Hepatocyte (in vitro differentiated cells): ENCODE measurements around the gene ALB. TPM values are rescaled to one million over a fixed set of nuclear protein-coding genes. Genes with fewer than 3 reads are reported as not detected.

Experiments used
- DNase-seq: peaks from one replicate; pipeline ENCODE4 v3.0.0-alpha.2; 2016; ENCODE audit warnings: low spot score
- H2AFZ ChIP-seq: fragments of 200-600 bp; sonication (generic); 2 replicates; pipeline ENCODE4 v1.6.0; 2016; ENCODE audit warnings: antibody characterized with exemption, mild to moderate bottlenecking
- H3K27ac ChIP-seq: fragments of 200-600 bp; sonication (generic); 2 replicates; pipeline ENCODE4 v1.5.1; 2016; ENCODE audit warnings: mild to moderate bottlenecking
- H3K27me3 ChIP-seq: fragments of 200-600 bp; sonication (generic); 2 replicates; pipeline ENCODE4 v1.6.1; 2016
- H3K36me3 ChIP-seq: fragments of 200-600 bp; sonication (generic); replicated peaks from 2 replicates; pipeline ENCODE4 v1.5.1; 2016; ENCODE audit warnings: low read depth; ENCODE audit not compliant: insufficient read depth
- H3K4me1 ChIP-seq: fragments of 200-600 bp; sonication (generic); 2 replicates; pipeline ENCODE4 v1.5.1; 2016; ENCODE audit warnings: mild to moderate bottlenecking, moderate library complexity; ENCODE audit not compliant: insufficient read depth
- H3K4me2 ChIP-seq: fragments of 200-600 bp; sonication (generic); 2 replicates; pipeline ENCODE4 v1.6.0; 2016
- H3K4me3 ChIP-seq: fragments of 200-600 bp; sonication (generic); 2 replicates; pipeline ENCODE4 v1.5.1; 2016; ENCODE audit warnings: mild to moderate bottlenecking
- H3K79me2 ChIP-seq: fragments of 200-600 bp; sonication (generic); 2 replicates; pipeline ENCODE4 v1.6.0; 2017; ENCODE audit warnings: mild to moderate bottlenecking
- H3K9me2 ChIP-seq: fragments of 200-600 bp; sonication (generic); replicated peaks from 2 replicates; pipeline ENCODE4 v1.6.0; 2017; ENCODE audit warnings: mild to moderate bottlenecking; ENCODE audit not compliant: insufficient read depth
- H3K9me3 ChIP-seq: fragments of 200-600 bp; sonication (generic); 2 replicates; pipeline ENCODE4 v1.5.1; 2016; ENCODE audit warnings: low read depth, mild to moderate bottlenecking
- H4K20me1 ChIP-seq: fragments of 200-600 bp; sonication (generic); 2 replicates; pipeline ENCODE4 v1.6.0; 2016; ENCODE audit warnings: mild to moderate bottlenecking; ENCODE audit not compliant: insufficient read depth, poor library complexity, severe bottlenecking
- CTCF ChIP-seq: fragments of 200-600 bp; sonication (generic); IDR thresholded peaks from 2 replicates; pipeline ENCODE4 v1.5.1; 2016; ENCODE audit warnings: antibody characterized with exemption, mild to moderate bottlenecking; ENCODE audit not compliant: poor library complexity
- EZH2 ChIP-seq: fragments of 200-600 bp; sonication (generic); IDR thresholded peaks from 2 replicates; pipeline ENCODE4 v1.6.1; 2016; ENCODE audit warnings: antibody characterized with exemption, mild to moderate bottlenecking, borderline replicate concordance
- EZH2phosphoT487 ChIP-seq: fragments of 200-600 bp; sonication (generic); IDR thresholded peaks from one replicate; pipeline ENCODE4 v1.6.1; 2018; ENCODE audit warnings: antibody characterized with exemption, mild to moderate bottlenecking, low read depth, moderate library complexity; ENCODE audit not compliant: unreplicated experiment, severe bottlenecking
- WGBS: methylation state at CpG from one replicate; pipeline ENCODE4 v1.1.6; 2016; ENCODE audit warnings: low lambda C conversion rate; ENCODE audit errors: missing lambda C conversion rate; 5-methylcytosine and 5-hydroxymethylcytosine counted together
- polyA plus RNA-seq: library from polyadenylated mRNA; unstranded; fragments of >200 nt; fragmentation: Nextera tagmentation; extraction: Ambion mirVana; gene quantifications from 2 replicates; pipeline ENCODE4 v1.2.1, GENCODE V29; 2016
- total RNA-seq: library from RNA; depleted of rRNA; stranded (reverse); fragments of >200 nt; gene quantifications from 2 replicates; pipeline ENCODE4 v1.2.3, GENCODE V29; 2014

ALB gene
- total and polyA plus RNA-seq, 2 experiments from 2014 or later, result 11,384 to 26,686 TPM

- Histone ChIP-seq H3K9me3 (no peaks in the 10 kb centered on the region), H4K20me1 (no peaks in the 10 kb centered on the region), H3K27me3 (no peaks in the 10 kb centered on the region), H3K4me3 (no peak overlapping the region), H2AFZ (no peak overlapping the region), H3K36me3 (no peaks in the 10 kb centered on the region), H3K79me2 (no peaks in the 10 kb centered on the region), H3K27ac (no peak overlapping the region), H3K9me2 (no peaks in the 10 kb centered on the region), H3K4me2 (no peak overlapping the region), H3K4me1 (no peaks in the 10 kb centered on the region)
- WGBS, result 84% methylated on average over 2 of the region's 2 CpGs
- TF ChIP-seq EZH2phosphoT487 (no peak), EZH2 (no peak), CTCF (no peak)
- DNase-seq, result no peak
These were observed 12.5 kb downstream of the ALB start for GRCh38 chr4:73416423-73417087.

GRCh38 chr4:73417342-73417741 lies 13.3 kb downstream of the ALB start:
- Histone ChIP-seq H3K9me2 (no peaks in the 10 kb centered on the region), H3K4me3 (no peak overlapping the region), H3K27me3 (no peaks in the 10 kb centered on the region), H3K27ac (no peak overlapping the region), H3K9me3 (no peaks in the 10 kb centered on the region), H3K4me1 (no peaks in the 10 kb centered on the region), H3K4me2 (no peak overlapping the region), H3K36me3 (no peaks in the 10 kb centered on the region), H4K20me1 (no peaks in the 10 kb centered on the region), H3K79me2 (no peaks in the 10 kb centered on the region), H2AFZ (no peak overlapping the region)
- 91% methylated on average over 2 of the region's 2 CpGs for WGBS
- no peak for DNase-seq
- TF ChIP-seq EZH2phosphoT487 (no peak), EZH2 (no peak), CTCF (no peak)

GRCh38 chr4:73417973-73418372 lies 13.9 kb downstream of the ALB start:
- 85% methylated on average over 6 of the region's 6 CpGs for WGBS
- Histone ChIP-seq H3K4me1 (no peaks in the 10 kb centered on the region), H3K4me2 (no peak overlapping the region), H3K79me2 (no peaks in the 10 kb centered on the region), H4K20me1 (no peaks in the 10 kb centered on the region), H2AFZ (no peak overlapping the region), H3K9me2 (no peaks in the 10 kb centered on the region), H3K9me3 (no peaks in the 10 kb centered on the region), H3K27me3 (no peaks in the 10 kb centered on the region), H3K36me3 (no peaks in the 10 kb centered on the region), H3K27ac (no peak overlapping the region), H3K4me3 (no peak overlapping the region)
- TF ChIP-seq EZH2 (no peak), CTCF (no peak), EZH2phosphoT487 (no peak)
- no peak for DNase-seq
